IMR-90 (cell line): ENCODE measurements around the gene CYP19A1. TPM values are rescaled to one million over a fixed set of nuclear protein-coding genes. Genes with fewer than 3 reads are reported as not detected.

Experiments used
- ATAC-seq: fragments of 200-7000 bp; cut with Tn5 transposase; 2 replicates; pipeline ENCODE4 v1.9.1; 2020; ENCODE audit warnings: low read depth, mild to moderate bottlenecking, moderate library complexity
- BruUV-seq: library from RNA; stranded (reverse); fragments of 400-500 nt; replicated peaks from 2 replicates; lab custom pipeline; 2021; lab: Mats Ljungman, UMichigan
- CTCF ChIA-PET: fragments of 300-600 bp; formaldehyde crosslinking; extraction: SDS; loops from one replicate; lab custom pipeline; 2021; ENCODE audit warnings: antibody characterized with exemption; lab: Yijun Ruan, JAX
- POLR2A ChIA-PET: fragments of 300-600 bp; sonication (Branson Sonifier 250); formaldehyde crosslinking; loops from one replicate; lab custom pipeline; 2022; ENCODE audit warnings: antibody characterized with exemption; ENCODE audit not compliant: unreplicated experiment; lab: Charles Lee
- DNase-seq: peaks from one replicate; pipeline ENCODE4 v3.0.0; 2013
- H2AFZ ChIP-seq: replicated peaks from 2 replicates; pipeline ENCODE3; 2013; ENCODE audit warnings: low read length, mild to moderate bottlenecking; ENCODE audit not compliant: poor library complexity
- H2AK5ac ChIP-seq: 2 replicates; pipeline ENCODE4 v1.6.1; 2013; ENCODE audit warnings: low read depth, low read length, inconsistent platforms
- H2AK9ac ChIP-seq: replicated peaks from 2 replicates; pipeline ENCODE3; 2013; ENCODE audit warnings: mild to moderate bottlenecking, low read depth, low read length, moderate library complexity; ENCODE audit not compliant: poor library complexity
- H2BK120ac ChIP-seq: 2 replicates; pipeline ENCODE4 v1.6.1; 2013; ENCODE audit warnings: low read depth, low read length, inconsistent platforms
- H2BK15ac ChIP-seq: 3 replicates; pipeline ENCODE4 v1.6.1; 2013; ENCODE audit warnings: low read depth, low read length, inconsistent platforms
- H2BK20ac ChIP-seq: 2 replicates; pipeline ENCODE4 v1.6.1; 2013; ENCODE audit warnings: low read depth, mild to moderate bottlenecking, inconsistent platforms, low read length, moderate library complexity
- H2BK5ac ChIP-seq: 2 replicates; pipeline ENCODE4 v1.6.1; 2013; ENCODE audit warnings: mild to moderate bottlenecking, low read depth, low read length, inconsistent platforms; ENCODE audit not compliant: poor library complexity, severe bottlenecking
- H3K14ac ChIP-seq: replicated peaks from 2 replicates; pipeline ENCODE4 v1.6.1; 2013; ENCODE audit warnings: low read depth, low read length, inconsistent platforms
- H3K18ac ChIP-seq: 2 replicates; pipeline ENCODE4 v1.6.1; 2013; ENCODE audit warnings: low read depth, low read length, control low read depth
- H3K23ac ChIP-seq: 2 replicates; pipeline ENCODE4 v1.6.1; 2013; ENCODE audit warnings: low read depth, low read length, inconsistent platforms
- H3K27ac ChIP-seq: 2 replicates; pipeline ENCODE4 v1.5.1; 2013; ENCODE audit warnings: mild to moderate bottlenecking, control low read depth, low read length; ENCODE audit not compliant: insufficient read depth
- H3K27me3 ChIP-seq: 2 replicates; pipeline ENCODE4 v1.6.1; 2013; ENCODE audit warnings: low read length; ENCODE audit not compliant: control insufficient read depth, insufficient read depth
- H3K36me3 ChIP-seq: 2 replicates; pipeline ENCODE4 v1.6.1; 2013; ENCODE audit warnings: low read length, mixed read lengths; ENCODE audit not compliant: control insufficient read depth, insufficient read depth
- H3K4ac ChIP-seq: 2 replicates; pipeline ENCODE4 v1.6.1; 2013; ENCODE audit warnings: low read depth, low read length, inconsistent platforms
- H3K4me1 ChIP-seq: 2 replicates; pipeline ENCODE4 v1.6.1; 2013; ENCODE audit warnings: low read length, mixed read lengths; ENCODE audit not compliant: control insufficient read depth, insufficient read depth
- H3K4me2 ChIP-seq: 2 replicates; pipeline ENCODE4 v1.6.1; 2013; ENCODE audit warnings: low read depth, mild to moderate bottlenecking, control low read depth, low read length, moderate library complexity
- H3K4me3 ChIP-seq: 2 replicates; pipeline ENCODE4 v1.5.1; 2013; ENCODE audit warnings: low read depth, mild to moderate bottlenecking, control low read depth, low read length, moderate library complexity; ENCODE audit not compliant: insufficient read depth
- H3K56ac ChIP-seq: 2 replicates; pipeline ENCODE4 v1.6.1; 2013; ENCODE audit warnings: low read length, inconsistent platforms; ENCODE audit not compliant: insufficient read depth; ENCODE audit errors: extremely low read depth
- H3K79me1 ChIP-seq, 2 experiments: 2 replicates each; pipeline ENCODE4 v1.6.1; 2013; ENCODE audit warnings: low read length in 2 of 2, inconsistent platforms in 1 of 2, low read depth in 1 of 2
- H3K9ac ChIP-seq: 2 replicates; pipeline ENCODE4 v1.6.1; 2013; ENCODE audit warnings: low read depth, low read length, control low read depth
- H3K9me1 ChIP-seq: 2 replicates; pipeline ENCODE4 v1.6.1; 2013; ENCODE audit warnings: low read length, inconsistent platforms; ENCODE audit not compliant: insufficient read depth
- H3K9me3 ChIP-seq: 2 replicates; pipeline ENCODE4 v1.6.1; 2013; ENCODE audit warnings: low read length; ENCODE audit not compliant: control insufficient read depth, insufficient read depth
- H4K20me1 ChIP-seq: 2 replicates; pipeline ENCODE4 v1.6.1; 2013; ENCODE audit warnings: low read length, inconsistent platforms; ENCODE audit not compliant: insufficient read depth
- H4K5ac ChIP-seq: 2 replicates; pipeline ENCODE4 v1.6.1; 2013; ENCODE audit warnings: mild to moderate bottlenecking, low read depth, low read length, control low read depth
- H4K8ac ChIP-seq, 2 experiments: 2 replicates each; pipeline ENCODE4 v1.6.1; 2013; ENCODE audit warnings: low read depth in 2 of 2, low read length in 2 of 2, control low read depth in 1 of 2, inconsistent platforms in 1 of 2
- H4K91ac ChIP-seq: 2 replicates; pipeline ENCODE4 v1.6.1; 2013; ENCODE audit warnings: low read depth, low read length, inconsistent platforms; ENCODE audit not compliant: insufficient read depth
- BHLHE40 ChIP-seq: fragments of 150-350 bp; IDR thresholded peaks from 2 replicates; pipeline ENCODE4 v1.6.1; 2016; ENCODE audit warnings: mild to moderate bottlenecking, low read depth, low read length
- CHD1 ChIP-seq: IDR thresholded peaks from 2 replicates; pipeline ENCODE4 v1.6.1; 2012; ENCODE audit warnings: low read depth, low read length, improper control_type of control experiment
- CTCF ChIP-seq: conservative IDR thresholded peaks from 2 replicates; pipeline ENCODE4 v1.5.1; 2012; ENCODE audit warnings: mild to moderate bottlenecking, low read depth, low read length, improper control_type of control experiment
- FOS ChIP-seq: fragments of 150-350 bp; IDR thresholded peaks from 2 replicates; pipeline ENCODE4 v1.6.1; 2016; ENCODE audit warnings: low read depth, low read length
- MAFK ChIP-seq: IDR thresholded peaks from 2 replicates; pipeline ENCODE4 v1.6.1; 2012; ENCODE audit warnings: low read depth, low read length, improper control_type of control experiment
- MXI1 ChIP-seq: IDR thresholded peaks from 2 replicates; pipeline ENCODE4 v1.6.1; 2012; ENCODE audit warnings: low read depth, mild to moderate bottlenecking, low read length, moderate library complexity, borderline replicate concordance
- NFE2L2 ChIP-seq: fragments of 150-350 bp; IDR thresholded peaks from 2 replicates; pipeline ENCODE4 v1.6.1; 2016; ENCODE audit warnings: low read depth, mild to moderate bottlenecking, low read length
- POLR2A ChIP-seq: IDR thresholded peaks from 2 replicates; pipeline ENCODE4 v1.6.1; 2012; ENCODE audit warnings: mild to moderate bottlenecking, low read depth, low read length
- RAD21 ChIP-seq: IDR thresholded peaks from 2 replicates; pipeline ENCODE4 v1.6.1; 2012; ENCODE audit warnings: low read length, improper control_type of control experiment
- RCOR1 ChIP-seq: IDR thresholded peaks from 2 replicates; pipeline ENCODE4 v1.6.1; 2012; ENCODE audit warnings: mild to moderate bottlenecking, low read length, improper control_type of control experiment; ENCODE audit not compliant: insufficient replicate concordance
- RFX5 ChIP-seq: IDR thresholded peaks from 2 replicates; pipeline ENCODE4 v1.8.0; 2012; ENCODE audit warnings: low read depth, mild to moderate bottlenecking, low read length, moderate library complexity
- SMC3 ChIP-seq: fragments of 150-350 bp; IDR thresholded peaks from 2 replicates; pipeline ENCODE4 v1.6.1; 2016; ENCODE audit warnings: low read depth, mild to moderate bottlenecking, antibody characterized with exemption, low read length, moderate library complexity
- WGBS, 2 experiments: methylation state at CpG; one replicate each; pipeline versions ENCODE4 v1.1.5 to v1.1.7; 2013; ENCODE audit warnings: missing lambda C conversion rate in 2 of 2; ENCODE audit not compliant: insufficient read length in 1 of 2; ENCODE audit errors: extremely low coverage in 2 of 2; 5-methylcytosine and 5-hydroxymethylcytosine counted together
- dilution Hi-C: fragments of 300-500 bp; cut with HindIII; formaldehyde crosslinking; loops from one replicate; pipeline ENCODE4 v1.14.3; 2018; ENCODE audit warnings: low sequenced_read_pairs; ENCODE audit not compliant: unreplicated experiment
- in situ Hi-C: fragments of 300-500 bp; cut with MboI; formaldehyde crosslinking; loops from 3 replicates; pipeline ENCODE4 v1.14.3; 2019; ENCODE audit warnings: low sequenced_read_pairs, inconsistent platforms, mixed read lengths
- intact Hi-C: fragments of 100-400 bp; cut with micrococcal nuclease; formaldehyde crosslinking; loops from 2 replicates; pipeline ENCODE4 v1.10.0; 2022
- polyA plus RNA-seq, 3 experiments: library from polyadenylated mRNA; depleted of rRNA; stranded (reverse); fragments of >200 nt; gene quantifications; 2 replicates each; pipeline ENCODE4 v1.2.3, GENCODE V29; 2012; ENCODE audit warnings: low replicate concordance in 1 of 3
- total RNA-seq: library from RNA; depleted of rRNA; stranded (reverse); fragments of >200 nt; gene quantifications from 2 replicates; pipeline ENCODE4 v1.2.3, GENCODE V29; 2012

The CYP19A1 gene
- total and polyA plus RNA-seq, 2 of the 4 experiments (the other 2 are of a cell fraction), result not detected

- H3K36me3 ChIP-seq, result no peaks in the 10 kb centered on the region
- WGBS, 2 experiments, result no CpG with 5 or more reads among the region's 7 CpGs
- no peak overlapping the region for H3K27ac ChIP-seq
- no peak overlapping the region for H2BK15ac ChIP-seq
- H3K18ac ChIP-seq, result no peak overlapping the region
- no peaks in the 10 kb centered on the region for H3K9me3 ChIP-seq
- no peak overlapping the region for H2BK120ac ChIP-seq
- peaks cover 16% of the 10 kb centered on the region for H3K27me3 ChIP-seq
- H4K91ac ChIP-seq, result no peak overlapping the region
- no peak overlapping the region for H2AFZ ChIP-seq
- POLR2A ChIA-PET, result no interaction called here
- no peaks in the 10 kb centered on the region for H3K79me1 ChIP-seq
- no TSS peak for BruUV-seq
- no peak overlapping the region for H4K5ac ChIP-seq
- no peak for DNase-seq
- H3K9ac ChIP-seq, result no peak overlapping the region
- H3K56ac ChIP-seq, result no peak overlapping the region
- no peak overlapping the region for H2BK20ac ChIP-seq
- H4K8ac ChIP-seq, result no peak overlapping the region
- H3K4ac ChIP-seq, result no peak overlapping the region
- ATAC-seq, result no peak
- dilution Hi-C loops, result no loop called here
- in situ Hi-C loops, result no loop called here
- H2AK9ac ChIP-seq, result no peak overlapping the region
- H3K14ac ChIP-seq, result no peak overlapping the region
- TF ChIP-seq RCOR1, result no peak
- no peak for TF ChIP-seq CTCF
- TF ChIP-seq MXI1, result no peak
- no peak for TF ChIP-seq MAFK
- TF ChIP-seq RFX5, result no peak
- no peak for TF ChIP-seq SMC3
- no peak for TF ChIP-seq RAD21
- no peak for TF ChIP-seq NFE2L2
- no peak for TF ChIP-seq FOS
- no peak for TF ChIP-seq POLR2A
- no peak for TF ChIP-seq BHLHE40
- TF ChIP-seq CHD1, result no peak
- peaks cover 4% of the 10 kb centered on the region; the same call in 1 of the 2 replicates for H3K4me1 ChIP-seq
- intact Hi-C loops, result no loop called here
- H4K20me1 ChIP-seq, result no peaks in the 10 kb centered on the region
- H3K9me1 ChIP-seq, result no peaks in the 10 kb centered on the region
- H3K23ac ChIP-seq, result no peak overlapping the region
- H2AK5ac ChIP-seq, result no peak overlapping the region
- H3K4me3 ChIP-seq, result no peak overlapping the region
- CTCF ChIA-PET, result interaction anchor here (1.4 kb wide), 1 partner anchor 12 kb away, joined by 4 read pairs; no protein-coding TSS in a partner anchor
- H3K4me2 ChIP-seq, result no peak overlapping the region
- no peak overlapping the region for H2BK5ac ChIP-seq
These were observed 14.6 kb downstream of the CYP19A1 start for GRCh38 chr15:51323749-51324148.
